ENCODE data around the gene SLC6A17.

DNA sequence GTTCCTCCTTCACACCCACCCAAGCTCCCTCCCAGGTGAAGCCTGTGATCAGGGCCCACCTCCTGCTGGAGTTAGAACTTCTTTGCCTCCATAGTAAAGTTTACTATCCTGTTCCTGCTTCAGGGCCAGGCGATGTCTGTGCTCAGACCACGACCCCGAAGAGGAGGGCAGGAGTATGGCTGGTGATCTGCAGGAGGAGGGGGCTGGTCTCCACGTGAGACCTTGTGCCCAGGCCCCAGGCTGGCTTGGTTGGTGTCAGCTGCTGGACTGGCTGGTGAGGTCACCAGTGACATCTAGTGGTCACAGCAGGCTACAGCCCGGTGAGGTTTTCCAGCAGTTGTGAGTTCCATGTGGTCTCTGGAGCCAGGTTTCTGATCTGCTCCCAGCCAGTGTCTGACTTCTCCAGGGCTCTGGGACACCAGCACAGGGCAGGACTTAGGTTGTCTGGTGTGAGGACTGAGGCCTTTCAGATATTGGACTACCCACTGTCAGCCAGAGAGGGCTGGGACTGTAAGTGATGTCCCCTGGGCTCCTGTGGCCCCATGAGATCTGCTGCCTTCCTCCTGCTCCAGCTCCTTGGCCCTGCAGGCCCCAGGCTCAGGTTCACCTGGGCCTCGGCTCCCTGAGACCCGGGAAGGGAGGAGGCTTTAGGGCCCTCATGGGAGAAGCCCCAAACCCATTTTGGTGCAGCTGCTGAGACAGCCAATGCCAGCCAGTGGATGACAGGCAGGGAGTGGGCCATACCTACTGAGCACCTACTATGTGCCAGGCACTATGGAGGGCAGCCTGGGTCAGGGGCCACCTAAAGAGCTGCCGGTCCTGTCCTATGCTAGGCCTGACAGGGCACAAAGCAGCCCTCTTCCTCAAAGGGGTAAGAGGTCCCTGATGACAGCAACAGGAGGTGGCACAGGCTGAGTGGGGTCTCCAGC lies 44.0 kb upstream of the SLC6A17 start:
- TF ChIP-seq ZFP3 (CRISPR knock-in tag; IDR thresholded peaks at IDR 0.05) (0 out of 2 replicates have a peak, but pooled peaks have one; percentile 56), ISL1 (CRISPR knock-in tag; IDR thresholded peaks at IDR 0.05) (no peak), GLIS3 (CRISPR knock-in tag; IDR thresholded peaks at IDR 0.05) (peak; percentile 75; the same call in 1 of the 2 replicates), OSR1 (CRISPR knock-in tag; IDR thresholded peaks at IDR 0.05) (no peak), TCF4 (CRISPR knock-in tag; IDR thresholded peaks at IDR 0.05; ENCODE audit: borderline replicate concordance) (no peak; the same call in 1 of the 2 replicates)
- TF ChIP-seq, protein P1, sequence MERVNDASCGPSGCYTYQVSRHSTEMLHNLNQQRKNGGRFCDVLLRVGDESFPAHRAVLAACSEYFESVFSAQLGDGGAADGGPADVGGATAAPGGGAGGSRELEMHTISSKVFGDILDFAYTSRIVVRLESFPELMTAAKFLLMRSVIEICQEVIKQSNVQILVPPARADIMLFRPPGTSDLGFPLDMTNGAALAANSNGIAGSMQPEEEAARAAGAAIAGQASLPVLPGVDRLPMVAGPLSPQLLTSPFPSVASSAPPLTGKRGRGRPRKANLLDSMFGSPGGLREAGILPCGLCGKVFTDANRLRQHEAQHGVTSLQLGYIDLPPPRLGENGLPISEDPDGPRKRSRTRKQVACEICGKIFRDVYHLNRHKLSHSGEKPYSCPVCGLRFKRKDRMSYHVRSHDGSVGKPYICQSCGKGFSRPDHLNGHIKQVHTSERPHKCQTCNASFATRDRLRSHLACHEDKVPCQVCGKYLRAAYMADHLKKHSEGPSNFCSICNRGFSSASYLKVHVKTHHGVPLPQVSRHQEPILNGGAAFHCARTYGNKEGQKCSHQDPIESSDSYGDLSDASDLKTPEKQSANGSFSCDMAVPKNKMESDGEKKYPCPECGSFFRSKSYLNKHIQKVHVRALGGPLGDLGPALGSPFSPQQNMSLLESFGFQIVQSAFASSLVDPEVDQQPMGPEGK (CRISPR knock-in tag; IDR thresholded peaks at IDR 0.05; ENCODE audit: borderline replicate concordance) = no peak
